Measurements from ENCODE around the gene EPS8L2.
"Not testable (repeated sequence)": the region's sequence is repeated elsewhere in the genome, so short reads cannot be mapped to it uniquely, and the experiment has no call there.

GRCh38 chr11:734541-734940 lies 28.5 kb downstream of the EPS8L2 start:
- not testable (repeated sequence) for TF ChIP-seq CTCF (IDR thresholded peaks at IDR 0.05; ENCODE audit: insufficient read depth, low read length, poor library complexity, severe bottlenecking); EZH2phosphoT487 (conservative IDR thresholded peaks at IDR 0.05; ENCODE audit: low read length)
